HG03378 (cell line): Measurements from ENCODE around the gene SLF1.

ENCODE experiments used
- ATAC-seq: cut with Tn5 transposase; IDR thresholded peaks from one replicate; pipeline ENCODE4 v1.9.1; 2021; ENCODE audit warnings: mild to moderate bottlenecking, moderate library complexity; ENCODE audit not compliant: unreplicated experiment

Gene SLF1

GRCh38 chr5:94707359-94707758 is 88.9 kb downstream of the SLF1 start:
- no peak for ATAC-seq

GRCh38 chr5:94709277-94709676 is 90.8 kb downstream of the SLF1 start:
- no peak for ATAC-seq

- no peak for ATAC-seq
These were observed 93.3 kb downstream of the SLF1 start for GRCh38 chr5:94711785-94712184.

GRCh38 chr5:94715768-94716167 is 97.3 kb downstream of the SLF1 start:
- ATAC-seq: no peak

- no peak for ATAC-seq
These were observed 106.7 kb downstream of the SLF1 start for GRCh38 chr5:94725142-94725541.

GRCh38 chr5:94731471-94731870 is 113.0 kb downstream of the SLF1 start:
- no peak for ATAC-seq

- ATAC-seq: no peak
These were observed 118.0 kb downstream of the SLF1 start for GRCh38 chr5:94736498-94736897.

GRCh38 chr5:94740286-94740685 is 121.8 kb downstream of the SLF1 start:
- no peak for ATAC-seq

- ATAC-seq: no peak
These were observed 124.4 kb downstream of the SLF1 start for GRCh38 chr5:94742852-94743251.

- ATAC-seq: no peak
These were observed 126.4 kb downstream of the SLF1 start for GRCh38 chr5:94744906-94745305.

- peak; percentile 86 for ATAC-seq
These were observed 127.6 kb downstream of the SLF1 start for GRCh38 chr5:94745786-94746730.

- ATAC-seq: peak; percentile 60
These were observed 128.3 kb downstream of the SLF1 start for GRCh38 chr5:94746731-94747124.
